ENCODE data around the gene SERINC3.

- no peak for TF ChIP-seq EZH2 (IDR thresholded peaks at IDR 0.05; ENCODE audit: insufficient read depth, low read length)
- no peak for TF ChIP-seq CTCF (IDR thresholded peaks at IDR 0.05; ENCODE audit: insufficient read depth, low read depth, low read length)
These were observed 44.1 kb upstream of the SERINC3 start for GRCh38 chr20:44566018-44566417.

Data from astrocyte (in vitro differentiated cells and primary cell).